Measurements from ENCODE around the gene WDHD1.
"Not testable (repeated sequence)": the region's sequence is repeated elsewhere in the genome, so short reads cannot be mapped to it uniquely, and the experiment has no call there.

GRCh38 chr14:54897809-54898555, 128.9 kb downstream of the WDHD1 start:
- TF ChIP-seq EZH2 (IDR thresholded peaks at IDR 0.05; ENCODE audit: insufficient read depth, poor library complexity, severe bottlenecking); EZH2phosphoT487 (IDR thresholded peaks at IDR 0.05; ENCODE audit: insufficient read depth, low read depth): not testable (repeated sequence)

Measured in GM23248 (cell line).